OCI-LY3 (cell line): ENCODE measurements around the gene PRAMEF12.

Experiments used
- EZH2phosphoT487 ChIP-seq: fragments of 200-600 bp; shearing (Covaris generic); IDR thresholded peaks from 2 replicates; pipeline ENCODE4 v1.6.1; 2018; ENCODE audit warnings: antibody characterized with exemption, mixed run types, low read depth
- TF ChIP-seq, protein P1 (sequence below): fragments of 200-600, 300-600 bp; sonication (generic); IDR thresholded peaks from 2 replicates; pipeline ENCODE4 v1.5.1; 2014; ENCODE audit warnings: antibody characterized with exemption, low read length, low read depth

DNA sequence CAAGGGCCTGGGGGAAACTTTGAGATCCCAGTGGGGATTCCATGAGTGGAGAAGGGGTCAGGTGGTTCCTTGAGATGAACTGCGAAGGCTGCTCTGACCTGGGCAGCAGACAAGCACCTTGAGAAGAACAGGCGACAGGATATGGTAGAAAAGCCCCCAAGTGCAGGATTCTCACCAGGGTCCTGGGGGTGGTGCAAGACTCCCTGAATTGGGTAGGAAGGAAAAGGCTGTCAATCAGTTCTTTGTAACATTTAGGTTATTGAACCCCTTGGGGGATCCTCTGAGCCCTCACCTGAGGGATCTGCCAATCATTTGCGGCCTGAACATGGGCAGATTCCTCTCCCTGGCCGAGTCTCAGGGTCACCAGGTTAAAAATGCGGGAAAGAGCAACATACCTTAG, 2.4 kb upstream of the PRAMEF12 start:
- TF ChIP-seq, protein P1, sequence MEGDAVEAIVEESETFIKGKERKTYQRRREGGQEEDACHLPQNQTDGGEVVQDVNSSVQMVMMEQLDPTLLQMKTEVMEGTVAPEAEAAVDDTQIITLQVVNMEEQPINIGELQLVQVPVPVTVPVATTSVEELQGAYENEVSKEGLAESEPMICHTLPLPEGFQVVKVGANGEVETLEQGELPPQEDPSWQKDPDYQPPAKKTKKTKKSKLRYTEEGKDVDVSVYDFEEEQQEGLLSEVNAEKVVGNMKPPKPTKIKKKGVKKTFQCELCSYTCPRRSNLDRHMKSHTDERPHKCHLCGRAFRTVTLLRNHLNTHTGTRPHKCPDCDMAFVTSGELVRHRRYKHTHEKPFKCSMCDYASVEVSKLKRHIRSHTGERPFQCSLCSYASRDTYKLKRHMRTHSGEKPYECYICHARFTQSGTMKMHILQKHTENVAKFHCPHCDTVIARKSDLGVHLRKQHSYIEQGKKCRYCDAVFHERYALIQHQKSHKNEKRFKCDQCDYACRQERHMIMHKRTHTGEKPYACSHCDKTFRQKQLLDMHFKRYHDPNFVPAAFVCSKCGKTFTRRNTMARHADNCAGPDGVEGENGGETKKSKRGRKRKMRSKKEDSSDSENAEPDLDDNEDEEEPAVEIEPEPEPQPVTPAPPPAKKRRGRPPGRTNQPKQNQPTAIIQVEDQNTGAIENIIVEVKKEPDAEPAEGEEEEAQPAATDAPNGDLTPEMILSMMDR: no peak
- TF ChIP-seq EZH2phosphoT487: no peak
